IMR-90 (cell line): ENCODE data around the gene STOML2. TPM values are rescaled to one million over a fixed set of nuclear protein-coding genes. Genes with fewer than 3 reads are reported as not detected.

Source experiments
- ATAC-seq: fragments of 200-7000 bp; cut with Tn5 transposase; 2 replicates; pipeline ENCODE4 v1.9.1; 2020; ENCODE audit warnings: low read depth, mild to moderate bottlenecking, moderate library complexity
- BruUV-seq: library from RNA; stranded (reverse); fragments of 400-500 nt; replicated peaks from 2 replicates; lab custom pipeline; 2021; lab: Mats Ljungman, UMichigan
- CTCF ChIA-PET: fragments of 300-600 bp; formaldehyde crosslinking; extraction: SDS; loops from one replicate; lab custom pipeline; 2021; ENCODE audit warnings: antibody characterized with exemption; lab: Yijun Ruan, JAX
- POLR2A ChIA-PET: fragments of 300-600 bp; sonication (Branson Sonifier 250); formaldehyde crosslinking; loops from one replicate; lab custom pipeline; 2022; ENCODE audit warnings: antibody characterized with exemption; ENCODE audit not compliant: unreplicated experiment; lab: Charles Lee
- DNase-seq: peaks from one replicate; pipeline ENCODE4 v3.0.0; 2013
- H2AFZ ChIP-seq: replicated peaks from 2 replicates; pipeline ENCODE3; 2013; ENCODE audit warnings: low read length, mild to moderate bottlenecking; ENCODE audit not compliant: poor library complexity
- H2AK5ac ChIP-seq: 2 replicates; pipeline ENCODE4 v1.6.1; 2013; ENCODE audit warnings: low read depth, low read length, inconsistent platforms
- H2AK9ac ChIP-seq: replicated peaks from 2 replicates; pipeline ENCODE3; 2013; ENCODE audit warnings: mild to moderate bottlenecking, low read depth, low read length, moderate library complexity; ENCODE audit not compliant: poor library complexity
- H2BK120ac ChIP-seq: 2 replicates; pipeline ENCODE4 v1.6.1; 2013; ENCODE audit warnings: low read depth, low read length, inconsistent platforms
- H2BK15ac ChIP-seq: 3 replicates; pipeline ENCODE4 v1.6.1; 2013; ENCODE audit warnings: low read depth, low read length, inconsistent platforms
- H2BK20ac ChIP-seq: 2 replicates; pipeline ENCODE4 v1.6.1; 2013; ENCODE audit warnings: low read depth, mild to moderate bottlenecking, inconsistent platforms, low read length, moderate library complexity
- H2BK5ac ChIP-seq: 2 replicates; pipeline ENCODE4 v1.6.1; 2013; ENCODE audit warnings: mild to moderate bottlenecking, low read depth, low read length, inconsistent platforms; ENCODE audit not compliant: poor library complexity, severe bottlenecking
- H3K14ac ChIP-seq: replicated peaks from 2 replicates; pipeline ENCODE4 v1.6.1; 2013; ENCODE audit warnings: low read depth, low read length, inconsistent platforms
- H3K18ac ChIP-seq: 2 replicates; pipeline ENCODE4 v1.6.1; 2013; ENCODE audit warnings: low read depth, low read length, control low read depth
- H3K23ac ChIP-seq: 2 replicates; pipeline ENCODE4 v1.6.1; 2013; ENCODE audit warnings: low read depth, low read length, inconsistent platforms
- H3K27ac ChIP-seq: 2 replicates; pipeline ENCODE4 v1.5.1; 2013; ENCODE audit warnings: mild to moderate bottlenecking, control low read depth, low read length; ENCODE audit not compliant: insufficient read depth
- H3K27me3 ChIP-seq: 2 replicates; pipeline ENCODE4 v1.6.1; 2013; ENCODE audit warnings: low read length; ENCODE audit not compliant: control insufficient read depth, insufficient read depth
- H3K36me3 ChIP-seq: 2 replicates; pipeline ENCODE4 v1.6.1; 2013; ENCODE audit warnings: low read length, mixed read lengths; ENCODE audit not compliant: control insufficient read depth, insufficient read depth
- H3K4ac ChIP-seq: 2 replicates; pipeline ENCODE4 v1.6.1; 2013; ENCODE audit warnings: low read depth, low read length, inconsistent platforms
- H3K4me1 ChIP-seq: 2 replicates; pipeline ENCODE4 v1.6.1; 2013; ENCODE audit warnings: low read length, mixed read lengths; ENCODE audit not compliant: control insufficient read depth, insufficient read depth
- H3K4me2 ChIP-seq: 2 replicates; pipeline ENCODE4 v1.6.1; 2013; ENCODE audit warnings: low read depth, mild to moderate bottlenecking, control low read depth, low read length, moderate library complexity
- H3K4me3 ChIP-seq: 2 replicates; pipeline ENCODE4 v1.5.1; 2013; ENCODE audit warnings: low read depth, mild to moderate bottlenecking, control low read depth, low read length, moderate library complexity; ENCODE audit not compliant: insufficient read depth
- H3K56ac ChIP-seq: 2 replicates; pipeline ENCODE4 v1.6.1; 2013; ENCODE audit warnings: low read length, inconsistent platforms; ENCODE audit not compliant: insufficient read depth; ENCODE audit errors: extremely low read depth
- H3K79me1 ChIP-seq, 2 experiments: 2 replicates each; pipeline ENCODE4 v1.6.1; 2013; ENCODE audit warnings: low read length in 2 of 2, inconsistent platforms in 1 of 2, low read depth in 1 of 2
- H3K9ac ChIP-seq: 2 replicates; pipeline ENCODE4 v1.6.1; 2013; ENCODE audit warnings: low read depth, low read length, control low read depth
- H3K9me1 ChIP-seq: 2 replicates; pipeline ENCODE4 v1.6.1; 2013; ENCODE audit warnings: low read length, inconsistent platforms; ENCODE audit not compliant: insufficient read depth
- H3K9me3 ChIP-seq: 2 replicates; pipeline ENCODE4 v1.6.1; 2013; ENCODE audit warnings: low read length; ENCODE audit not compliant: control insufficient read depth, insufficient read depth
- H4K20me1 ChIP-seq: 2 replicates; pipeline ENCODE4 v1.6.1; 2013; ENCODE audit warnings: low read length, inconsistent platforms; ENCODE audit not compliant: insufficient read depth
- H4K5ac ChIP-seq: 2 replicates; pipeline ENCODE4 v1.6.1; 2013; ENCODE audit warnings: mild to moderate bottlenecking, low read depth, low read length, control low read depth
- H4K8ac ChIP-seq, 2 experiments: 2 replicates each; pipeline ENCODE4 v1.6.1; 2013; ENCODE audit warnings: low read depth in 2 of 2, low read length in 2 of 2, control low read depth in 1 of 2, inconsistent platforms in 1 of 2
- H4K91ac ChIP-seq: 2 replicates; pipeline ENCODE4 v1.6.1; 2013; ENCODE audit warnings: low read depth, low read length, inconsistent platforms; ENCODE audit not compliant: insufficient read depth
- CTCF ChIP-seq: conservative IDR thresholded peaks from 2 replicates; pipeline ENCODE4 v1.5.1; 2012; ENCODE audit warnings: mild to moderate bottlenecking, low read depth, low read length, improper control_type of control experiment
- ELK1 ChIP-seq: fragments of 150-350 bp; IDR thresholded peaks from 2 replicates; pipeline ENCODE4 v1.6.1; 2016; ENCODE audit warnings: low read depth, mild to moderate bottlenecking, low read length, moderate library complexity, borderline replicate concordance
- MAZ ChIP-seq: IDR thresholded peaks from 2 replicates; pipeline ENCODE4 v1.6.1; 2012; ENCODE audit warnings: low read depth, mild to moderate bottlenecking, low read length, improper control_type of control experiment, moderate library complexity, borderline replicate concordance
- POLR2A ChIP-seq: IDR thresholded peaks from 2 replicates; pipeline ENCODE4 v1.6.1; 2012; ENCODE audit warnings: mild to moderate bottlenecking, low read depth, low read length
- RAD21 ChIP-seq: IDR thresholded peaks from 2 replicates; pipeline ENCODE4 v1.6.1; 2012; ENCODE audit warnings: low read length, improper control_type of control experiment
- WGBS, 2 experiments: methylation state at CpG; one replicate each; pipeline versions ENCODE4 v1.1.5 to v1.1.7; 2013; ENCODE audit warnings: missing lambda C conversion rate in 2 of 2; ENCODE audit not compliant: insufficient read length in 1 of 2; ENCODE audit errors: extremely low coverage in 2 of 2; 5-methylcytosine and 5-hydroxymethylcytosine counted together
- dilution Hi-C: fragments of 300-500 bp; cut with HindIII; formaldehyde crosslinking; loops from one replicate; pipeline ENCODE4 v1.14.3; 2018; ENCODE audit warnings: low sequenced_read_pairs; ENCODE audit not compliant: unreplicated experiment
- in situ Hi-C: fragments of 300-500 bp; cut with MboI; formaldehyde crosslinking; loops from 3 replicates; pipeline ENCODE4 v1.14.3; 2019; ENCODE audit warnings: low sequenced_read_pairs, inconsistent platforms, mixed read lengths
- intact Hi-C: fragments of 100-400 bp; cut with micrococcal nuclease; formaldehyde crosslinking; loops from 2 replicates; pipeline ENCODE4 v1.10.0; 2022
- polyA plus RNA-seq, 3 experiments: library from polyadenylated mRNA; depleted of rRNA; stranded (reverse); fragments of >200 nt; gene quantifications; 2 replicates each; pipeline ENCODE4 v1.2.3, GENCODE V29; 2012; ENCODE audit warnings: low replicate concordance in 1 of 3
- total RNA-seq: library from RNA; depleted of rRNA; stranded (reverse); fragments of >200 nt; gene quantifications from 2 replicates; pipeline ENCODE4 v1.2.3, GENCODE V29; 2012

STOML2 gene
- total and polyA plus RNA-seq, 2 of the 4 experiments (the other 2 are of a cell fraction): 177 to 250 TPM

GRCh38 chr9:35114113-35114839 is 11.3 kb upstream of the STOML2 start:
- ChIA-PET CTCF (interaction anchor here (0.6 to 0.8 kb wide), 2 partner anchors 10 to 146 kb away, joined by 3 to 4 read pairs; no protein-coding TSS in a partner anchor), POLR2A (interaction anchor here (0.6 to 0.9 kb wide), 3 partner anchors 12 to 252 kb away, joined by 3 to 6 read pairs (median 4); partner anchors contain the start of gene STOML2)
- Histone ChIP-seq H4K8ac (peak overlapping the region; percentile 76 to 77), H3K4me3 (peak overlapping the region; percentile 88), H3K18ac (peak overlapping the region; percentile 18), H4K20me1 (peaks cover 17% of the 10 kb centered on the region; the same call in 1 of the 2 replicates), H3K79me1 (peaks cover 24 to 50% of the 10 kb centered on the region in 2 experiments; a peak in 3 of 4 replicates), H3K4ac (peak overlapping the region; percentile 86), H4K91ac (peak overlapping the region; percentile 94), H3K56ac (peak overlapping the region; percentile 84), H3K4me2 (peak overlapping the region; percentile 98), H3K27me3 (no peaks in the 10 kb centered on the region), H3K9ac (peak overlapping the region; percentile 80), H3K27ac (peak overlapping the region; percentile 85), H3K9me3 (no peaks in the 10 kb centered on the region), H2BK20ac (peak overlapping the region; percentile 27; the same call in 1 of the 2 replicates), H2AK9ac (peak overlapping the region; percentile 99), H3K9me1 (peaks cover 13% of the 10 kb centered on the region), H2AK5ac (peak overlapping the region; percentile 90), H3K14ac (peak overlapping the region; percentile 59), H2BK15ac (peak overlapping the region; percentile 92; the same call in 2 of the 3 replicates), H4K5ac (peak overlapping the region; percentile 76), H2BK120ac (peak overlapping the region; percentile 83; the same call in 1 of the 2 replicates), H3K36me3 (no peaks in the 10 kb centered on the region), H2BK5ac (peak overlapping the region; percentile 87), H3K23ac (peak overlapping the region; percentile 73), H2AFZ (peak overlapping the region; percentile 91), H3K4me1 (peaks cover 23% of the 10 kb centered on the region)
- TF ChIP-seq RAD21 (no peak), POLR2A (peak; percentile 33), CTCF (no peak), MAZ (peak; percentile 45; the same call in 1 of the 2 replicates), ELK1 (no peak)
- no CpG with 5 or more reads among the region's 5 CpGs for WGBS, 2 experiments
- DNase-seq (peak; percentile 94), ATAC-seq (peak; percentile 33)
- no TSS peak for BruUV-seq
- intact Hi-C loops (no loop called here), in situ Hi-C loops (no loop called here), dilution Hi-C loops (no loop called here)
